Natural killer cell (primary cell): ENCODE data around the gene CREM. TPM values are rescaled to one million over a fixed set of nuclear protein-coding genes. Genes with fewer than 3 reads are reported as not detected.

Experiments used
- ATAC-seq, 3 donors: fragments of 150-1000 bp in 2 of 3; fragments of 200-7000 bp in 1 of 3; cut with Tn5 transposase; 1 replicate in 1 of 3; 2 replicates in 2 of 3; pipeline ENCODE4 v1.10.0; 2021; ENCODE audit warnings: mild to moderate bottlenecking in 2 of 3, moderate library complexity in 2 of 3
- DNase-seq, 2 donors: peaks; one replicate each; pipeline versions ENCODE4 v3.0.0 to v3.0.0-alpha.2; 2013 to 2021; ENCODE audit warnings: mixed read lengths in 1 of 2
- H3K27ac ChIP-seq: one replicate; pipeline ENCODE4 v1.5.1; 2013; ENCODE audit warnings: mild to moderate bottlenecking, low read length
- H3K27me3 ChIP-seq: one replicate; pipeline ENCODE4 v1.6.1; 2013; ENCODE audit warnings: low read length; ENCODE audit not compliant: control insufficient read depth, insufficient read depth
- H3K36me3 ChIP-seq: one replicate; pipeline ENCODE4 v1.6.1; 2013; ENCODE audit warnings: low read length; ENCODE audit not compliant: control insufficient read depth, insufficient read depth
- H3K4me1 ChIP-seq: one replicate; pipeline ENCODE4 v1.6.1; 2013; ENCODE audit warnings: low read length; ENCODE audit not compliant: control insufficient read depth, insufficient read depth
- H3K4me3 ChIP-seq: one replicate; pipeline ENCODE4 v1.5.1; 2013; ENCODE audit warnings: low read length
- H3K9me3 ChIP-seq: one replicate; pipeline ENCODE4 v1.6.1; 2013; ENCODE audit warnings: low read length; ENCODE audit not compliant: control insufficient read depth, insufficient read depth
- H3K27ac Mint-ChIP-seq, 2 donors: one replicate each; pipeline ENCODE4 v1.8.0; 2022; ENCODE audit warnings: mild to moderate bottlenecking in 2 of 2, mixed read lengths in 2 of 2, moderate library complexity in 1 of 2
- H3K27me3 Mint-ChIP-seq, 2 donors: one replicate each; pipeline ENCODE4 v1.8.0; 2022; ENCODE audit warnings: low read depth in 2 of 2, mixed read lengths in 2 of 2
- H3K36me3 Mint-ChIP-seq: one replicate; pipeline ENCODE4 v1.8.0; 2022; ENCODE audit warnings: mixed read lengths
- H3K4me1 Mint-ChIP-seq, 2 donors: one replicate each; pipeline ENCODE4 v1.8.0; 2022; ENCODE audit warnings: mixed read lengths in 2 of 2
- H3K4me3 Mint-ChIP-seq: one replicate; pipeline ENCODE4 v1.8.0; 2022; ENCODE audit warnings: mild to moderate bottlenecking, moderate library complexity, mixed read lengths
- H3K9me3 Mint-ChIP-seq, 2 donors: one replicate each; pipeline ENCODE4 v1.8.0; 2022; ENCODE audit warnings: mixed read lengths in 2 of 2
- WGBS: methylation state at CpG from one replicate; pipeline ENCODE4 v1.1.7; 2013; ENCODE audit warnings: missing lambda C conversion rate; ENCODE audit not compliant: insufficient coverage; 5-methylcytosine and 5-hydroxymethylcytosine counted together
- intact Hi-C: fragments of 100-400 bp; cut with micrococcal nuclease; formaldehyde crosslinking; loops from one replicate; pipeline ENCODE4 v1.14.2; 2022
- total RNA-seq, 4 donors: library from RNA; stranded (reverse); fragments of 120-200 nt in 1 of 4; gene quantifications; one replicate each; pipeline versions ENCODE4 v1.2.3 to v1.2.4, GENCODE V29; 2013 to 2022
- TF ChIP-seq, protein P1 (sequence below): fragments of 200-600 bp; IDR thresholded peaks from one replicate; pipeline ENCODE4 v1.8.0; 2022; ENCODE audit warnings: antibody characterized with exemption

Gene CREM
- total RNA-seq, 3 donors from 2014 or later (not counting 1 experiment from before 2014, with no cell fraction given) = 48.0 to 64.3 (median 54.6) TPM

DNA sequence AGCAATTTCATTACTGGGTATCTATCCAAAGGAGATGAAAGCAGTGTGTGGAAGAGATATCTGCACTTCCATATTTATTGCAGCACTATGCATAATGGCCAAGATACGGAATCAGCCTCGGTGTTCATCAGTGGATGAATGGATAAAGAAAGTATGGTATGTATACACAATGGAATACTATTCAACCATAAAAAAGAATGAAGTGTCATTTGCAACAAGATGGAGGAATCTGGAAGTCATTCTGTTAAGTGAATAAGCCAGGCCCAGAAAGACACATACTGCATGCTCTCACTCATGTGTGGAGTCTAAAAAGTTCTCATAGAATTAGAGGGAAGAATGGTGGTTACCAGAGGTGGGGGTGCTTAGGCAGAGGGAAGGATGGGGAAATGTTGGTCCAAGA is 35.3 kb downstream of the CREM start:
- no peak for DNase-seq
- intact Hi-C loops = no loop called here
- no peaks in the 10 kb centered on the region for H3K27me3 Mint-ChIP-seq
- H3K4me1 Mint-ChIP-seq = no peaks in the 10 kb centered on the region
- H3K27ac Mint-ChIP-seq = no peak overlapping the region
- H3K27ac ChIP-seq = no peak overlapping the region
- H3K27me3 ChIP-seq = no peaks in the 10 kb centered on the region
- ATAC-seq = no peak
- TF ChIP-seq, protein P1, sequence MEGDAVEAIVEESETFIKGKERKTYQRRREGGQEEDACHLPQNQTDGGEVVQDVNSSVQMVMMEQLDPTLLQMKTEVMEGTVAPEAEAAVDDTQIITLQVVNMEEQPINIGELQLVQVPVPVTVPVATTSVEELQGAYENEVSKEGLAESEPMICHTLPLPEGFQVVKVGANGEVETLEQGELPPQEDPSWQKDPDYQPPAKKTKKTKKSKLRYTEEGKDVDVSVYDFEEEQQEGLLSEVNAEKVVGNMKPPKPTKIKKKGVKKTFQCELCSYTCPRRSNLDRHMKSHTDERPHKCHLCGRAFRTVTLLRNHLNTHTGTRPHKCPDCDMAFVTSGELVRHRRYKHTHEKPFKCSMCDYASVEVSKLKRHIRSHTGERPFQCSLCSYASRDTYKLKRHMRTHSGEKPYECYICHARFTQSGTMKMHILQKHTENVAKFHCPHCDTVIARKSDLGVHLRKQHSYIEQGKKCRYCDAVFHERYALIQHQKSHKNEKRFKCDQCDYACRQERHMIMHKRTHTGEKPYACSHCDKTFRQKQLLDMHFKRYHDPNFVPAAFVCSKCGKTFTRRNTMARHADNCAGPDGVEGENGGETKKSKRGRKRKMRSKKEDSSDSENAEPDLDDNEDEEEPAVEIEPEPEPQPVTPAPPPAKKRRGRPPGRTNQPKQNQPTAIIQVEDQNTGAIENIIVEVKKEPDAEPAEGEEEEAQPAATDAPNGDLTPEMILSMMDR = no peak
- no peak overlapping the region for H3K4me3 ChIP-seq
- no CpG with 5 or more reads among the region's 2 CpGs for WGBS
- no peaks in the 10 kb centered on the region for H3K9me3 Mint-ChIP-seq
- no peaks in the 10 kb centered on the region for H3K4me1 ChIP-seq
- H3K36me3 Mint-ChIP-seq = no peaks in the 10 kb centered on the region
- no peak overlapping the region for H3K4me3 Mint-ChIP-seq
- H3K36me3 ChIP-seq = no peaks in the 10 kb centered on the region
- H3K9me3 ChIP-seq = no peaks in the 10 kb centered on the region

DNA sequence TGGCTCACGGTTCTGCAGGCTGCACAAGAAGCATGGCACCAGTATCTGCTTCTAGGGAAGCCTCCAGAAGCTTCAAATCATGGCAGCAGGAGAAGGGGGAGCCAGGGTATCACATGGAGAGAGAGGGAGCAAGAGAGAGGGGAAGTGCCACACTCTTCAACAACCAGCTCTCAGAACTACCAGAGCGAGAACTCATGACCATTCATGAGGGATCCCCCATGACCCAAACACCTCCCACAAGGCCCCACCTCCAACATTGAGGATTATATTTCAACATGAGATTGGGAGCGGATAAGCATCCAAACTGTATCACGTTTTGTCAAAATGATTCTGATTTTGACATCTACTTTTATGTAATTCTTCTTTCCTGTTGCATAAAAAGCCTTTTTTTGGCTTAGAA is 38.5 kb downstream of the CREM start:
- no peak overlapping the region for H3K27ac Mint-ChIP-seq
- H3K36me3 Mint-ChIP-seq = no peaks in the 10 kb centered on the region
- Histone ChIP-seq H3K36me3 (no peaks in the 10 kb centered on the region), H3K4me3 (no peak overlapping the region), H3K27me3 (no peaks in the 10 kb centered on the region), H3K4me1 (no peaks in the 10 kb centered on the region), H3K27ac (no peak overlapping the region), H3K9me3 (no peaks in the 10 kb centered on the region)
- TF ChIP-seq, protein P1 = no peak
- intact Hi-C loops = no loop called here
- DNase-seq (no peak), ATAC-seq (no peak)
- no peaks in the 10 kb centered on the region for H3K4me1 Mint-ChIP-seq
- H3K27me3 Mint-ChIP-seq = no peaks in the 10 kb centered on the region
- WGBS = 100% methylated on average over 4 of the region's 4 CpGs
- H3K9me3 Mint-ChIP-seq = no peaks in the 10 kb centered on the region
- H3K4me3 Mint-ChIP-seq = no peak overlapping the region

DNA sequence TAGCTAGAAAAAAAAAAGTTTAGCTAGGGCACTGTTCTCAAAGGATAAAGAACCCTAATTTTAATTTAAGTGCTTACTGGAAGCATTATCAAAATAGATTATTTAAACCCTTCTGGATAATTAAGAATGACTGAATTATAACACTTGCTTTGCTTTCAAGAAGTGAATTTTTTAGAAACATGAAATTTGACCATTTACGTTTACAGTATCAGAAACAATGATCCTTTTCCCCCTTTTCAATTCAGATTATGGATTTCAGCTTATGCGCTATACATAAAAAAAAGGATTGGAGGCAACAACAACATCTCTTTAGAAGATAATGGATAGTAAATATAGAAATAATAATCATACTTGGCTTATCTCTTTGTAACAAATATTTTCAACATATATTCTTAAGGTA is 39.2 kb downstream of the CREM start:
- no peaks in the 10 kb centered on the region for H3K9me3 Mint-ChIP-seq
- no peak overlapping the region for H3K27ac ChIP-seq
- TF ChIP-seq, protein P1 = no peak
- no peaks in the 10 kb centered on the region for H3K4me1 Mint-ChIP-seq
- intact Hi-C loops = no loop called here
- no peak for DNase-seq
- H3K27ac Mint-ChIP-seq = no peak overlapping the region
- H3K27me3 ChIP-seq = no peaks in the 10 kb centered on the region
- no CpG with 5 or more reads among the region's 2 CpGs for whole genome bisulfite sequencing
- H3K9me3 ChIP-seq = no peaks in the 10 kb centered on the region
- ATAC-seq = no peak
- no peaks in the 10 kb centered on the region for H3K36me3 ChIP-seq
- H3K36me3 Mint-ChIP-seq = no peaks in the 10 kb centered on the region
- H3K27me3 Mint-ChIP-seq = no peaks in the 10 kb centered on the region
- H3K4me1 ChIP-seq = no peaks in the 10 kb centered on the region
- no peak overlapping the region for H3K4me3 Mint-ChIP-seq
- H3K4me3 ChIP-seq = no peak overlapping the region

DNA sequence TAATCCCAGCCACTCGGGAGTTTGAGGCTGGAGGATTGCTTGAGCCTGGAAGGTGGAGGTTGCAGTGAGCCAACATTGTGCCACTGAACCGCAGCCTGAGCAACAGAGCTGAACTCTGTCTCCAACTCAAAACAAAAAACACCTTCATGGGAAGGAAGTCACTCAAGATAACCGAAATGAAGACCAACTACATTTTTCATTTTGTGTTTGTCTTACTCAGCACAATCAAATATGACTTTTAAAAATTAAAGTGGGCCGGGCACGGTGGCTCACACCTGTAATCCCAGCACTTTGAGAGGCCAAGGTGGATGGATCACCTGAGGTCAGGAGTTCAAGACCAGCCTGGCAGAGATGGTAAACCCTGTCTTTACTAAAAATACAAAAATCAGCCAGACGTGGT is 40.0 kb downstream of the CREM start:
- Histone ChIP-seq H3K27ac (no peak overlapping the region), H3K4me1 (no peaks in the 10 kb centered on the region), H3K9me3 (no peaks in the 10 kb centered on the region), H3K36me3 (no peaks in the 10 kb centered on the region), H3K4me3 (no peak overlapping the region), H3K27me3 (no peaks in the 10 kb centered on the region)
- ATAC-seq = no peak
- H3K9me3 Mint-ChIP-seq = no peaks in the 10 kb centered on the region
- no peak overlapping the region for H3K27ac Mint-ChIP-seq
- H3K4me1 Mint-ChIP-seq = no peaks in the 10 kb centered on the region
- DNase-seq = no peak
- no peaks in the 10 kb centered on the region for H3K27me3 Mint-ChIP-seq
- intact Hi-C loops = no loop called here
- no peaks in the 10 kb centered on the region for H3K36me3 Mint-ChIP-seq
- WGBS = 94% methylated on average over 6 of the region's 6 CpGs
- TF ChIP-seq, protein P1 = no peak
- H3K4me3 Mint-ChIP-seq = no peak overlapping the region
